OCI-LY1 (cell line): ENCODE results near the gene SSTR4.

Experiments
- H2AFZ ChIP-seq: fragments of 200-600 bp; sonication (generic), shearing (Covaris generic); 2 replicates; pipeline ENCODE4 v1.6.0; 2014; ENCODE audit warnings: antibody characterized with exemption, mild to moderate bottlenecking, low read length
- H3F3A ChIP-seq: fragments of 200-600 bp; sonication (generic), shearing (Covaris generic); 2 replicates; pipeline ENCODE4 v1.6.0; 2014; ENCODE audit warnings: mild to moderate bottlenecking, antibody characterized with exemption, low read length, moderate library complexity; ENCODE audit not compliant: insufficient read depth
- H3K27ac ChIP-seq: fragments of 200-600 bp; sonication (generic); 2 replicates; pipeline ENCODE4 v1.5.1; 2014; ENCODE audit warnings: low read length, mixed run types, mild to moderate bottlenecking, low read depth; ENCODE audit not compliant: poor library complexity, severe bottlenecking
- H3K27me3 ChIP-seq: fragments of 200-600 bp; sonication (generic); 2 replicates; pipeline ENCODE4 v1.6.0; 2014; ENCODE audit warnings: antibody characterized with exemption, mild to moderate bottlenecking, low read length, moderate library complexity; ENCODE audit not compliant: insufficient read depth
- H3K36me3 ChIP-seq: fragments of 200-600 bp; sonication (generic); 2 replicates; pipeline ENCODE4 v1.6.1; 2014; ENCODE audit warnings: mild to moderate bottlenecking, antibody characterized with exemption, low read length, moderate library complexity, mixed read lengths; ENCODE audit not compliant: insufficient read depth
- H3K4me1 ChIP-seq: fragments of 200-600 bp; sonication (generic); 2 replicates; pipeline ENCODE4 v1.5.1; 2014; ENCODE audit warnings: mild to moderate bottlenecking, low read length, moderate library complexity; ENCODE audit not compliant: insufficient read depth, severe bottlenecking
- H3K4me2 ChIP-seq: fragments of 200-600 bp; sonication (generic), shearing (Covaris generic); 2 replicates; pipeline ENCODE4 v1.6.1; 2014; ENCODE audit warnings: low read length
- H3K4me3 ChIP-seq: fragments of 200-600 bp; sonication (generic); 2 replicates; pipeline ENCODE4 v1.5.1; 2014; ENCODE audit warnings: low read length, low read depth, mild to moderate bottlenecking, mixed read lengths; ENCODE audit not compliant: poor library complexity, severe bottlenecking
- H3K79me2 ChIP-seq: fragments of 200-600 bp; shearing (Covaris generic); 2 replicates; pipeline ENCODE4 v1.6.1; 2016; ENCODE audit warnings: mixed run types, low read length, mixed read lengths; ENCODE audit not compliant: insufficient read depth
- H3K9ac ChIP-seq: fragments of 200-600 bp; sonication (generic), shearing (Covaris generic); 2 replicates; pipeline ENCODE4 v1.6.1; 2014; ENCODE audit warnings: mild to moderate bottlenecking, low read length, mixed read lengths
- H3K9me2 ChIP-seq: fragments of 200-600 bp; sonication (generic), shearing (Covaris generic); 2 replicates; pipeline ENCODE4 v1.6.1; 2014; ENCODE audit warnings: low read depth, mild to moderate bottlenecking, low read length, mixed read lengths
- H3K9me3 ChIP-seq: fragments of 200-600 bp; shearing (Covaris generic); 2 replicates; pipeline ENCODE4 v1.6.1; 2014; ENCODE audit warnings: low read length, mixed read lengths
- H4K20me1 ChIP-seq: fragments of 200-600 bp; sonication (generic), shearing (Covaris generic); 2 replicates; pipeline ENCODE4 v1.6.0; 2016; ENCODE audit warnings: mild to moderate bottlenecking, low read length; ENCODE audit not compliant: insufficient read depth
- EZH2 ChIP-seq: fragments of 200-600 bp; sonication (generic), shearing (Covaris generic); IDR thresholded peaks from 2 replicates; pipeline ENCODE4 v1.8.0; 2017; ENCODE audit warnings: borderline replicate concordance, mixed run types, mild to moderate bottlenecking, antibody characterized with exemption, low read length, moderate library complexity, mixed read lengths
- TF ChIP-seq, protein P1 (sequence below): fragments of 200-600 bp; sonication (generic), shearing (Covaris generic); IDR thresholded peaks from 2 replicates; pipeline ENCODE4 v1.5.1; 2017; ENCODE audit warnings: mild to moderate bottlenecking, antibody characterized with exemption, low read length, moderate library complexity, mixed read lengths

SSTR4 gene

GRCh38 chr20:23050847-23051627 lies 15.9 kb downstream of the SSTR4 start:
- no peaks in the 10 kb centered on the region for H4K20me1 ChIP-seq
- no peaks in the 10 kb centered on the region for H3F3A ChIP-seq
- H3K79me2 ChIP-seq, result no peaks in the 10 kb centered on the region
- H3K4me1 ChIP-seq, result no peaks in the 10 kb centered on the region
- no peak for TF ChIP-seq EZH2
- TF ChIP-seq, protein P1, sequence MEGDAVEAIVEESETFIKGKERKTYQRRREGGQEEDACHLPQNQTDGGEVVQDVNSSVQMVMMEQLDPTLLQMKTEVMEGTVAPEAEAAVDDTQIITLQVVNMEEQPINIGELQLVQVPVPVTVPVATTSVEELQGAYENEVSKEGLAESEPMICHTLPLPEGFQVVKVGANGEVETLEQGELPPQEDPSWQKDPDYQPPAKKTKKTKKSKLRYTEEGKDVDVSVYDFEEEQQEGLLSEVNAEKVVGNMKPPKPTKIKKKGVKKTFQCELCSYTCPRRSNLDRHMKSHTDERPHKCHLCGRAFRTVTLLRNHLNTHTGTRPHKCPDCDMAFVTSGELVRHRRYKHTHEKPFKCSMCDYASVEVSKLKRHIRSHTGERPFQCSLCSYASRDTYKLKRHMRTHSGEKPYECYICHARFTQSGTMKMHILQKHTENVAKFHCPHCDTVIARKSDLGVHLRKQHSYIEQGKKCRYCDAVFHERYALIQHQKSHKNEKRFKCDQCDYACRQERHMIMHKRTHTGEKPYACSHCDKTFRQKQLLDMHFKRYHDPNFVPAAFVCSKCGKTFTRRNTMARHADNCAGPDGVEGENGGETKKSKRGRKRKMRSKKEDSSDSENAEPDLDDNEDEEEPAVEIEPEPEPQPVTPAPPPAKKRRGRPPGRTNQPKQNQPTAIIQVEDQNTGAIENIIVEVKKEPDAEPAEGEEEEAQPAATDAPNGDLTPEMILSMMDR, result peak; percentile 29; the same call in 1 of the 2 replicates
- H3K9ac ChIP-seq, result no peak overlapping the region
- no peaks in the 10 kb centered on the region for H3K9me2 ChIP-seq
- H3K36me3 ChIP-seq, result no peaks in the 10 kb centered on the region
- no peak overlapping the region for H3K4me2 ChIP-seq
- H3K4me3 ChIP-seq, result no peak overlapping the region
- no peaks in the 10 kb centered on the region for H3K27me3 ChIP-seq
- no peak overlapping the region for H3K27ac ChIP-seq
- H2AFZ ChIP-seq, result no peak overlapping the region
- no peaks in the 10 kb centered on the region for H3K9me3 ChIP-seq

DNA sequence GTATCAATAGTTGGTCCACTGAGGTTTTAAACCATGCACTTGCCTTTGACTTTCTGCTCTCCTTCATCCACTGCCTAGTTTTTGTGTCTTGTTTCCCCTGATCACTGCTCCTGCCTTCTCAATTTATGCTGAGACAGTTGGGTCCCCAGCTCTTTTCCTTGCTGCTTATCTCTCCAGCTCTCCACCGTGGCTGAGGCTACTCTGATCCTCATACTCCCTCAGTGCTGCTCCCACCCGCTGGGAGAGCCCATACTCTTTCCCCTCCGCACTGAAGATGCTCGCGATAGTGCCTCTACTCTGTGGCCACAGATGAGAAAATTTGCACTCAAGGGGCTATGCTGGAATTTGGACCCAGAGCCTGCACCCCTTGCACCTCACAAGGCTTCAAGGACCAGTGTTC lies 17.8 kb downstream of the SSTR4 start:
- no peaks in the 10 kb centered on the region for H3K9me3 ChIP-seq
- H3K9me2 ChIP-seq, result no peaks in the 10 kb centered on the region
- H3K36me3 ChIP-seq, result no peaks in the 10 kb centered on the region
- H3K79me2 ChIP-seq, result no peaks in the 10 kb centered on the region
- H3K27me3 ChIP-seq, result no peaks in the 10 kb centered on the region
- H3K4me1 ChIP-seq, result no peaks in the 10 kb centered on the region
- no peak overlapping the region for H3K9ac ChIP-seq
- H3K4me3 ChIP-seq, result no peak overlapping the region
- H3K4me2 ChIP-seq, result no peak overlapping the region
- H3K27ac ChIP-seq, result no peak overlapping the region
- no peak overlapping the region for H2AFZ ChIP-seq
- no peaks in the 10 kb centered on the region for H3F3A ChIP-seq
- TF ChIP-seq EZH2, result no peak
- TF ChIP-seq, protein P1, result no peak
- no peaks in the 10 kb centered on the region for H4K20me1 ChIP-seq

- H3K9me3 ChIP-seq, result no peaks in the 10 kb centered on the region
- TF ChIP-seq EZH2, result no peak
- TF ChIP-seq, protein P1, result no peak
These were observed 23.1 kb downstream of the SSTR4 start for GRCh38 chr20:23058240-23058639.

More at GRCh38 chr20:23058240-23058639, 23.1 kb downstream of the SSTR4 start:
- H3K9ac ChIP-seq, result no peak overlapping the region
- H3K4me3 ChIP-seq, result no peak overlapping the region
- no peaks in the 10 kb centered on the region for H3F3A ChIP-seq
- H4K20me1 ChIP-seq, result no peaks in the 10 kb centered on the region
- no peak overlapping the region for H3K27ac ChIP-seq
- no peak overlapping the region for H3K4me2 ChIP-seq
- no peaks in the 10 kb centered on the region for H3K9me2 ChIP-seq
- H3K27me3 ChIP-seq, result no peaks in the 10 kb centered on the region
- H2AFZ ChIP-seq, result no peak overlapping the region
- no peaks in the 10 kb centered on the region for H3K36me3 ChIP-seq
- no peaks in the 10 kb centered on the region for H3K4me1 ChIP-seq
- H3K79me2 ChIP-seq, result no peaks in the 10 kb centered on the region
